Bronchus fibroblast of lung (primary cell): Measurements from ENCODE around the gene NLRP13. TPM values are rescaled to one million over a fixed set of nuclear protein-coding genes. Genes with fewer than 3 reads are reported as not detected.

Experiments used
- total RNA-seq: library from RNA; depleted of rRNA; stranded (reverse); fragments of >200 nt; gene quantifications from 2 replicates; pipeline ENCODE4 v1.2.3, GENCODE V29; 2015

The NLRP13 gene
- not detected in 2 replicates for total RNA-seq

GRCh38 chr19:55931936-55932386 lies at the start of gene NLRP13:
Gene NLRP13, minus strand, starts transcription at chr19:55932336. Its CDS starts 25 bp downstream, at chr19:55932311.

GRCh38 chr19:55947532-55947931 lies 15.4 kb upstream of the NLRP13 start, which contains the start of gene NLRP8:
Gene NLRP8, plus strand, starts transcription at chr19:55947832.

Other genes starting within 250 kb of the NLRP13 start
- not detected in 2 replicates for gene NLRP9, start 193.9 kb downstream of the NLRP13 start, total RNA-seq
- not detected in 2 replicates for gene RFPL4A, start 173.2 kb downstream of the NLRP13 start, total RNA-seq
- not detected in 2 replicates for gene RFPL4AL1, start 163.2 kb downstream of the NLRP13 start, total RNA-seq
- gene NLRP11, start 100.3 kb downstream of the NLRP13 start, total RNA-seq, result not detected in 2 replicates
- not detected in 2 replicates for gene NLRP4, start 95.8 kb downstream of the NLRP13 start, total RNA-seq
- not detected in 2 replicates for gene NLRP8, start 15.5 kb upstream of the NLRP13 start, total RNA-seq
- not detected in 2 replicates for gene NLRP5, start 54.4 kb upstream of the NLRP13 start, total RNA-seq
- 13.6 and 17.5 TPM in 2 replicates for gene ZNF787, start 189.0 kb upstream of the NLRP13 start, total RNA-seq
- gene ZNF444, start 209.0 kb upstream of the NLRP13 start, total RNA-seq, result 14.0 and 16.8 TPM in 2 replicates
- gene GALP, start 243.7 kb upstream of the NLRP13 start, total RNA-seq, result not detected in 2 replicates